GM10266 (cell line): ENCODE data around the gene LTA.

ENCODE experiments used
- DNase-seq: peaks from one replicate; pipeline ENCODE4 v3.0.0; 2012; ENCODE audit errors: extremely low spot score
- TF ChIP-seq, protein P1 (sequence below): IDR thresholded peaks from 2 replicates; pipeline ENCODE4 v1.5.1; 2012; ENCODE audit warnings: mild to moderate bottlenecking, low read depth; ENCODE audit not compliant: control insufficient read depth, insufficient read depth; ENCODE audit errors: missing control alignments

The LTA gene

DNA sequence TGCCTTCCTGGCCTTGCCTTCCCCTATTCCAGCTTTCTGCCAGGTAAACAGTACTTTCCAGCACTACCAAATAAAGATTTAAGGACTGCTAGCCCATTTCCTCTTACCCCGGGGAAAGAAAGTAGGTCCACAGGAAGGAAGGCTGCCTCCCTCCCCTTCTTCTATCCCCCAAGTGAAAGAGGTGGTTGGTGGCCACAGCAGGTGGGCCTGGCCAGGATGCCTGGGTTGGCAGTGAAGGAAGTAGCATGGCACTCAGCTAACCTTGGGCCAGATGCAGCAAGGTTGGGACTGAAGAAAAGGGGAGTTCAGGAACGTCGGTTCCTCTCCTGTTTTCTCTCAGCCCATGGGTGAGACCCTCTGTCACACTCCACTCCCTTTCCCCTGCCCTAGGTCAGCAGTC lies 15.8 kb upstream of the LTA start:
- DNase-seq: no peak

DNA sequence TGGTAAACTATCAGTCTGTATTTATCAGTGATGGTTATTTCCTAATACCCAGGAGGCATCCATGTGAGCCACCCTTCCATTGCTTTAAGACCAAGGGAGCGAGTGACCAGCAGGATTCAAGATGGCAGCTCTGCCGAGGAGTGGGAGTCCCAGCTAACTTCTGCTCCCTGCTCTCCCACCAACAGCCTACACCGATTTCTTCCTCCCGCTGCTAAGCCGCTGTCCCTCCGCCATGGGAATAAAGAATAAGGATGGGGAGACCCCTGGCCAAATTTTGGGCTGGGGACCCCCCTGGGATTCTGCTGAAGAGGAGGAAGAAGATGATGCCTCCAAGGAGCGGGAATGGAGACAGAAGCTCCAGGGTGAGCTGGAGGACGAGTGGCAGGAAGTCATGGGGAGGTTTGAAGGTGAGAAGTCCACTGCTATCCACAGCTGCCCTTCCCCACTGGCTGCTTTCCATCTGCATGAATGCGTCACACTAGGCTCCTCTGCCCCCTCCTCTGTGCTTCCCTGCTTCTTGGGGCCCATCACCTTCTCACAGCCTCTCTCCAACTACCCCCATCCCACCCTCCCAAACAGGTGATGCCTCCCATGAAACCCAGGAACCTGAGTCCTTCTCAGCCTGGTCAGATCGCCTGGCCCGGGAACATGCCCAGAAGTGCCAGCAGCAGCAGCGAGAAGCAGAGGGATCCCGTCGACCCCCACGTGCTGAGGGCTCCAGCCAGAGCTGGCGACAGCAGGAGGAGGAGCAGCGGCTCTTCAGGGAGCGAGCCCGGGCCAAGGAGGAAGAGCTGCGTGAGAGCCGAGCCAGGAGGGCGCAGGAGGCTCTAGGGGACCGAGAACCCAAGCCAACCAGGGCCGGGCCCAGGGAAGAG lies 14.4 kb upstream of the LTA start:
- no peak for DNase-seq
- TF ChIP-seq, protein P1, sequence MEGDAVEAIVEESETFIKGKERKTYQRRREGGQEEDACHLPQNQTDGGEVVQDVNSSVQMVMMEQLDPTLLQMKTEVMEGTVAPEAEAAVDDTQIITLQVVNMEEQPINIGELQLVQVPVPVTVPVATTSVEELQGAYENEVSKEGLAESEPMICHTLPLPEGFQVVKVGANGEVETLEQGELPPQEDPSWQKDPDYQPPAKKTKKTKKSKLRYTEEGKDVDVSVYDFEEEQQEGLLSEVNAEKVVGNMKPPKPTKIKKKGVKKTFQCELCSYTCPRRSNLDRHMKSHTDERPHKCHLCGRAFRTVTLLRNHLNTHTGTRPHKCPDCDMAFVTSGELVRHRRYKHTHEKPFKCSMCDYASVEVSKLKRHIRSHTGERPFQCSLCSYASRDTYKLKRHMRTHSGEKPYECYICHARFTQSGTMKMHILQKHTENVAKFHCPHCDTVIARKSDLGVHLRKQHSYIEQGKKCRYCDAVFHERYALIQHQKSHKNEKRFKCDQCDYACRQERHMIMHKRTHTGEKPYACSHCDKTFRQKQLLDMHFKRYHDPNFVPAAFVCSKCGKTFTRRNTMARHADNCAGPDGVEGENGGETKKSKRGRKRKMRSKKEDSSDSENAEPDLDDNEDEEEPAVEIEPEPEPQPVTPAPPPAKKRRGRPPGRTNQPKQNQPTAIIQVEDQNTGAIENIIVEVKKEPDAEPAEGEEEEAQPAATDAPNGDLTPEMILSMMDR: no peak

More for the DNA sequence above, 15.8 kb upstream of the LTA start:
- TF ChIP-seq, protein P1: no peak

DNA sequence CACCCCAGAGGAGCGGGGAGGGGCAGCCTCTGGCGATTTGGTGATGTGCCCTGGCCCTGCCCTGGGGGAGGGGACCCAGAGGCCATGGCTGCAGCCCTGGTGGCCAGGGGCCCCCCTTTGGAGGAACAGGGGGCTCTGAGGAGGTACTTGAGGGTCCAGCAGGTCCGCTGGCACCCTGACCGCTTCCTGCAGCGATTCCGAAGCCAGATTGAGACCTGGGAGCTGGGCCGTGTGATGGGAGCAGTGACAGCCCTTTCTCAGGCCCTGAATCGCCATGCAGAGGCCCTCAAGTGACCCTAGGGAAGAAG lies 13.8 kb upstream of the LTA start:
- no peak for DNase-seq
- TF ChIP-seq, protein P1: no peak

DNA sequence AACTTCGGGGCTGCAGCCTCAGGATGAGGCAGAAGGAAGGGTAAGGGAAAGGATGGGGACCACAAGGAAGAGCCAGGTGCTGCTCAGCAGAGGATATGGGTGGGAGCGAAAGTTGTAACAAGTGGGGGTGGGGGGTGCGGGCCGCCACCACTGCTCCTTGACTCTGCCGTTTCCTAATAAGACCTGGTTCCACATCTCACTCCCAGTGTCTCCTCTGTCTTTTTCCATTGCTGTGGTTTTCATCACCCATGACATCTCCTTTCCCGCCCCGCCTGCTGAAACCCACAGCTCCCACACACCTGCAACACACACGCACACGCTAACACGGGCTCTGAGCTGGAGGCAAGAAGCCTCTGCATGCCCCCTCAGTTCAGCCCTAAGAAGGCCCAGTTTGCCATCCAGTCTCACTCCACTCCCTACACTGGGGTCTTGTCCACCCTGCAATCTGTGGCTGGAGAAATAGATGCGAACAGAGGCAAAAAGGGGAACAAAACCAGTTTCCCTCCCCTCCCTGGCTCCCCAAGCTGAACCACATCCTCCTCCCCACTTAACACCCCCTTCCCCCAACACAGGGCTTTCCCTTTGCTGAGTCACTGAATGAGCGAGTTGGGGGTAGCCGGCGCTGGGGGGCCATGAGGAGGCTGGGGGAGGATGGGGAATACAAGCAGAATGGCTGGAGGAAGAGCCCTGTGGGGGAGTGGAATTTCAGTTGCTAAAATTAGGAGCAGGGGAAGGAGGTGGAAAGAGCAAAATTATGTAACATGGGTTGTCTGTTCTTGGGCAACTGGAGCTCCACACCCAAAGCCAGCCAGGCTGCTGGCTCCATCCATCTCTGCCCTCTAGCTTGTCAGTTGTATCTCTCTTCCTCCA lies 13.2 kb upstream of the LTA start:
- DNase-seq: peak; percentile 68
- TF ChIP-seq, protein P1: no peak

DNA sequence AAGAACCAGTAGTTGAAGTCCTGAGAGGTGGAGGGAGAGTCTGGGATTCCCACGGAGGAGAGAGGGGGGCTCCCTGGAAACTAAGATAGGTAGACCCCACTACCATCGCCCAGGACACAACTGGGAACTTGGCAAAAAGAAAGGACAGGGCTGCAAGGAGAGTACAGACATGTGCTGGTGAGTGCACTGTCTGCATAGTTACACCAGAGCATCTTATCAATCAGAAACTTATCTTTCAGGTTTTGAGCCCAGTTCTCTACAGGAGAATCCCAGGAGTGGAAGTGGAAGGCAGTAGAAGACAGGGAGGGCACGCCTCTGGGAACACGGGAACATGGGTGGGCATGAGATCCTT lies 12.5 kb upstream of the LTA start:
- no peak for DNase-seq
- TF ChIP-seq, protein P1: no peak

DNA sequence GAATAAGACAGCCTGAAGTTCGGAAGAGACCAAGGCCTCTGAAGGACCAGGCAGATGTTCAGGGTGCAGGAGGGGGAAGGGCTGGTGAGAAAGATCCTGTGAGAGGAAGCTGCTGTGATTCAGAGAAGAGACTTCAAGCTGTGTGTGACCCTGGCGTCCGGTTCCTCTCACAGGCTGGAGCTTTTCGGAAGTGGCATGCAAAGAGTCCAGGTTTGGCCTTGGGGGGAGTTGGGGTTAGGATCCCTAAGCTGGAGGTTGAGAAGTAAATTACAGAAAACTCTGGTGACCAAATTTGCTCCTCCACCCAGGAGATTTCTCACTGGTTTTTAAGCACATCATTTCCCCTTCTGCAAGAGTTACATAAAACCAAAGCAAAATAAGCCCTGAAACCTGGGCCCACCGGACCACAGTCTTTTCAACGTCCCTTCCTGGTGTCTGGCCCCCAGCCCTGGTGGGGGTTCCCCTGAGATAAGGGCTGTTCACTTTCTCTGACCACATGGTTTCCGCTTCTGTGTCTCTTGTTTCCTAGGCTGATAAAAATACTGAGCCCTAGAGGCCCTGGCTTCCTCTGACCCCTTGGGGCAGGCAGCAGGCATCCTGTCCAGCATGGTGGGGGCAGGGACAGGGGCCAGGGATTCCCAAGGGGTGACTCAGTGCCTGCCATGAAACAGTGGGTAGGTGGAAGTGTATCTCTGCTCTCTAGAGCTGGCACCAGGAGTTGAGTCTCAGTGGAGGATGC lies 12.0 kb upstream of the LTA start:
- DNase-seq: peak; percentile 70
- TF ChIP-seq, protein P1: no peak
